CD4-positive, alpha-beta T cell treated with Interleukin-21 for 1 hour (primary cell): ENCODE data around the gene SIPA1.
A peak's percentile ranks its signal among the peaks of the same experiment; 100 is the strongest.

Experiments used
- DNase-seq: peaks from one replicate; pipeline ENCODE4 v3.0.0-alpha.2; 2020

SIPA1 gene

GRCh38 chr11:65609665-65610064, 28.2 kb upstream of the SIPA1 start:
- no peak for DNase-seq

GRCh38 chr11:65610404-65610803, 27.5 kb upstream of the SIPA1 start:
- DNase-seq = no peak

- no peak for DNase-seq
Observed at GRCh38 chr11:65611028-65611757, 26.7 kb upstream of the SIPA1 start.

GRCh38 chr11:65611758-65612603, 25.9 kb upstream of the SIPA1 start:
- no peak for DNase-seq

- DNase-seq = no peak
Observed at GRCh38 chr11:65612691-65613090, 25.2 kb upstream of the SIPA1 start.

GRCh38 chr11:65613091-65613928, 24.6 kb upstream of the SIPA1 start:
- no peak for DNase-seq

- DNase-seq = peak; percentile 100
Observed at GRCh38 chr11:65615229-65615949, 22.5 kb upstream of the SIPA1 start, which contains the start of gene PCNX3. TSS of gene PCNX3 (plus strand) at chr11:65615776. CDS start at chr11:65616312, 536 bp downstream.

- DNase-seq = no peak
Observed at GRCh38 chr11:65615950-65616574, 21.8 kb upstream of the SIPA1 start.

GRCh38 chr11:65616575-65617001, 21.3 kb upstream of the SIPA1 start:
- no peak for DNase-seq

GRCh38 chr11:65617136-65617850, 20.6 kb upstream of the SIPA1 start:
- DNase-seq = no peak

GRCh38 chr11:65617990-65618751, 19.7 kb upstream of the SIPA1 start:
- DNase-seq = no peak

- no peak for DNase-seq
Observed at GRCh38 chr11:65618763-65619162, 19.1 kb upstream of the SIPA1 start.

- DNase-seq = no peak
Observed at GRCh38 chr11:65619281-65619928, 18.5 kb upstream of the SIPA1 start.

GRCh38 chr11:65620666-65621065, 17.2 kb upstream of the SIPA1 start:
- no peak for DNase-seq

- DNase-seq = no peak
Observed at GRCh38 chr11:65621460-65621859, 16.4 kb upstream of the SIPA1 start.

GRCh38 chr11:65622011-65622410, 15.9 kb upstream of the SIPA1 start:
- no peak for DNase-seq

- DNase-seq = no peak
Observed at GRCh38 chr11:65623177-65623576, 14.7 kb upstream of the SIPA1 start.

GRCh38 chr11:65623852-65624616, 13.9 kb upstream of the SIPA1 start:
- no peak for DNase-seq
